ENCODE results near the gene DCAKD.

Gene DCAKD

DNA sequence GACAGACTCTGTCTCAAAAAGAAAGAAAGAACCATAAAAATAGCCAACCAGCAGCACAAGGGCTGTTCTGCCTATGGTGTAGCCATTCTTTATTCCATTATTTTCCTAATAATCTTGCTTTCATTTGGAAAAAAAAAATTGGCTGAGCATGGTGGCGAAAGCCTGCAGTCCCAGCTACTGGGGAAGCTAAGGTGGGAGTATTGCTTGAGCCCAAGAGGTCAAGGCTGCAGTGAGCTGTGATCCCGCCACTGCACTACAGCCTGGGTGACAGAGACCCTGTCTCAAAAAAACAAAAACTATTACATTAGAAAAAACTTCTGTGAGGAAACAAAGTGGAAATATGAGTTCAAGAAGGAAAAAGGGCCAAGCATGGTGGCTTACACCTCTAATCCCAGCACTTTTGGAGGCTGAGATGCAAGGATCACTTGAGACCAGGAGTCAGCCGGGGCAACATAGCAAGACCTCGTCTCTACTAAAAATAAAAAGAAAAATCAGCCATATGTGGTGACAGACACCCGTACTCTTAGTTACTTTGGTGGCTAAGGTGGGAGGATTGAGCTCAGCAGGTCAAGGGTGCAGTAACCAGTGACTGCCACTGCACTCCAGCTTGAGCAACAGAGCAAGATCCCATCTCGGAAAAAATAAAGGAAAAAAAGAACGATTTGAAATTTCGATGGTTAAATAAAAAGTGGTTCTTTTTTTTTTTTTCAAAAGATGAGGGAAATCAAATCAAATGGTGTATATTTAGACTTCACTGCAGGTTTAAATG is 2.5 kb downstream of the DCAKD start:
- H3K27ac ChIP-seq: peak overlapping the region; percentile 98; the same call in 1 of the 2 replicates

DNA sequence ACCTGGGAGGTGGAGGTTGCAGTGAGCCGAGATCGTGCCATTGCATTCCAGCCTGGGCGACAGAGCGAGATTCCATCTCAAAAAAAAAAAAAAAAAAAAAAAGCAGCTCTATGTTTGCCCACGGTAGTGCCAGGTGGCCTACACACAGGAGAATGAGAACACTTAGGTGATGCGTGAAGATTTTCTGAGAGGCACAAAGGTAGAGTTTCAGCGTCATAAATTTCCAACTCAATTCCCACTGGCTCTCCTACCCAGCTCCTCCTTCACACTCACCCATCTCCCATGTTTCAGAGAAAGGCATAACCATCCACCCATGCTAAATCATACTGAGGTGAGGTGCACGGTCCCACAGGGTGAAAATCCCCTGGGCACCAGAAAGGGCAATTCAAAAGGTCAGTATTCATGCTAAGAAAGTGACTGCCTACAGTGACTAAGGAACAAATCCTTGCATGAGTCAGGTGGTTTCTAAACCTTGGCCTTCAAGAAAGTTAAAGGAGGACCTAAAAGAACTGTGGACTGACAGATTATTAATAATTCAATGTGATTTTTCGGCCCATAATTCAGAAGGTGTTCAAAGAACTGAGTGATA is 4.8 kb downstream of the DCAKD start:
- TF ChIP-seq ZFX (IDR thresholded peaks at IDR 0.05; ENCODE audit: borderline replicate concordance): no peak
- no peak for TF ChIP-seq CTCF (IDR thresholded peaks at IDR 0.05)
- H3K27ac ChIP-seq: peak overlapping the region; percentile 30; the same call in 1 of the 2 replicates

More for the DNA sequence above, 2.5 kb downstream of the DCAKD start:
- TF ChIP-seq ZFX (IDR thresholded peaks at IDR 0.05; ENCODE audit: borderline replicate concordance) (no peak), CTCF (IDR thresholded peaks at IDR 0.05) (peak; percentile 22; the same call in 1 of the 2 replicates)

DNA sequence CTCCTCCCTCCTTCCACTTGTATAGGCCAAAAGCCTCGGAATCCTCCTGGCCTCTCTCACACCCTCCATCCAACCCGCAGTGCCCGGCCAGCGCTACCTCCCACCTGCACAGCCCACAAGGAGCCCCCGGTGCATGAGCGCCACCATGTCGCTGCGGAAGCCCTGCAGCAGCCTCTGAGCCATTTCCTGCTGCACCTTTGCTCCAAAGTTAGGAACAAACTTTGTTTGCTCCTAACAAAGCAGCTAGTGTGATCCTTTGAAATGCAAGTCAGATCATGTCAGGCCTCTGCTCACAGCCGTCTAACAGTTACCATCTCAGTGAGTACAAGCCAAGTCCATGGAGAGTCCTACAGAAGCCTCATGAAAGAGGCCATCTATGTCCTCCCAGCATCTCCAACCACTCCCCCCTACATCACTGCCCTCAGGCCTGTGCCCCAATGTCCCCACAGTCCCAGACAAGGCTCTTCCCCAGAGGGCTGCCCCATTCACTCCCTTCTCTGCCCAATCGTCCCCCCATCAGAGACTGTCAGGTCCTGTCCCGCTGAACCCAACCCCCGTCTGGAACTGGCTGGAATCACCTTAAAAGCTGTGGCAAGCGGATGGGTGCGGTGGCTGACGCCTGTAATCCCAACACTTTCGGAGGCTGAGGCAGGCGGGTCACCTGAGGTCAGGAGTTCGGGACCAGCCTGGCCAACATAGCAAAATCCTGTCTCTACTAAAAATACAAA is 7.5 kb downstream of the DCAKD start:
- H3K27ac ChIP-seq: no peak overlapping the region
- TF ChIP-seq CTCF (IDR thresholded peaks at IDR 0.05) (no peak), ZFX (IDR thresholded peaks at IDR 0.05; ENCODE audit: borderline replicate concordance) (no peak)

- TF ChIP-seq ZFX (IDR thresholded peaks at IDR 0.05; ENCODE audit: borderline replicate concordance) (no peak), CTCF (IDR thresholded peaks at IDR 0.05) (no peak)
- no peak overlapping the region for H3K27ac ChIP-seq
These were observed 8.9 kb downstream of the DCAKD start for GRCh38 chr17:45042346-45043120.

GRCh38 chr17:45040459-45040858 is 11.0 kb downstream of the DCAKD start:
- H3K27ac ChIP-seq: no peak overlapping the region

More at GRCh38 chr17:45040459-45040858, 11.0 kb downstream of the DCAKD start:
- TF ChIP-seq CTCF (IDR thresholded peaks at IDR 0.05): no peak
- no peak for TF ChIP-seq ZFX (IDR thresholded peaks at IDR 0.05; ENCODE audit: borderline replicate concordance)

Measured in 22Rv1 (cell line).